RKO (cell line): ENCODE measurements around the gene CASP8AP2.
"Not testable (repeated sequence)": the region's sequence is repeated elsewhere in the genome, so short reads cannot be mapped to it uniquely, and the experiment has no call there.

Experiments
- DNase-seq: peaks from one replicate; pipeline ENCODE4 v3.0.0-alpha.2; 2016; ENCODE audit warnings: low spot score

CASP8AP2 gene

GRCh38 chr6:89829472-89830169, at the start of gene CASP8AP2:
Gene CASP8AP2, plus strand, starts transcription at chr6:89829880.
- DNase-seq, result peak; percentile 98

DNA sequence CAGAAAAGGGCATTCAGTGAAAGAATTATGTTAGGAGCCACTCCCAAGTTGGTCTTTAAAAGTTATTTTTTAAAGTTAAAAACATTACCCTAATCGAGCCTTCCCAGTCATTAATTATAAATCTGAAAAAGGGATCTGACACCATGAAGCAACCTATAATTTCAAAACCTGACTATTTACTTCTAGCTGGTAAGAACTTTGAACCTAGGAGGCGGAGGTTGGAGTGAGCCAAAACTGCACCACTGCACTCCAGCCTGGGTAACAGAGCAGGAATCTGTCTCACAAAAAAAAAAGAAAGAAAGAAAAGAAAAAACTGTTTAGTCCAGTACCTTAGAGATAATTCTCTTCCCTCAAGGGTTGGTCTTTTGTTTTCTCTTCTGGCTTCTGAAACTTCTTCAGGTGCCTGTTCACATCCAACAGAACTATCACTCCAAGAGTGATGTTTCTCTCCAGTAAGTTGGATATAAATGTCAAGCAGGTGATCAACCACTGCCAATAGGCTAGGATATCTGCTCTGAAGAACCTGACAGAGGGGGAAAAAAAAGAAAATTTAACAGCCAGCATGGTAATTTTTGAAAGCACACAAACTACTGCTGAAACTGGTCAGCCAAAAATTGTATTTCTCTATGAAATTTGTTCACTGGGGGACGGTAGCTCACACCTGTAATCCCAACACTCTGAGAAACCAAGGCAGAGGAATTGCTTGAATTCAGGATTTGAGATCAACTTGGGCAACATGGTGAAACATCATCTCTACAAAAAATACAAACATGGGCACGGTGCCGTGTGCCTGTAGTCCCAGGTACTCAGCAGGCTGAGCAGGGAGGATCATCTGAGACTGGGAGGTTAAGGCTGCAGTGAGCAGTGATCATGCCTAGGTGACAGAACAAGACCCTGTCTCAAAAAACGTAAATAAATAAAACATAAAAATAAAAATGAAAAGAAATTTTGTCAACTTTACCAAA, 48.3 kb upstream of the CASP8AP2 start:
- DNase-seq, result no peak

GRCh38 chr6:89782222-89782621, 47.5 kb upstream of the CASP8AP2 start:
- DNase-seq, result no peak

DNA sequence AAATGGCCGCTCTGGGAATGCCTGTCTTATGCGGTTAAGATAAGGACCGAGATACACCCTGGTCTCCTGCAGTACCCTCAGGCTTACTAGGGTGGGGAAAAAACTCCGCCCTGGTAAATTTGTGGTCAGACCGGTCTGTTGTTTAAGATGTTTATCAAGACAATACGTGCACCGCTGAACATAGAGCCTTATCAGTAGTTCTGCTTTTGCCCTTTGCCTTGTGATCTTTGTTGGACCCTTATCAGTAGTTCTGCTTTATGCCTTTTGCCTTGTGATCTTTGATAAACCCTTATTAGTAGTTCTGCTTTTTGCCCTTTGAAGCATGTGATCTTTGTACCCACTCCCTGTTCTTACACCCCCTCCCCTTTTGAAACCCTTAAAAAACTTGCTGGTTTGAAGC, 46.4 kb upstream of the CASP8AP2 start:
- DNase-seq, result not testable (repeated sequence)

GRCh38 chr6:89784838-89785237, 44.8 kb upstream of the CASP8AP2 start:
- DNase-seq, result no peak

DNA sequence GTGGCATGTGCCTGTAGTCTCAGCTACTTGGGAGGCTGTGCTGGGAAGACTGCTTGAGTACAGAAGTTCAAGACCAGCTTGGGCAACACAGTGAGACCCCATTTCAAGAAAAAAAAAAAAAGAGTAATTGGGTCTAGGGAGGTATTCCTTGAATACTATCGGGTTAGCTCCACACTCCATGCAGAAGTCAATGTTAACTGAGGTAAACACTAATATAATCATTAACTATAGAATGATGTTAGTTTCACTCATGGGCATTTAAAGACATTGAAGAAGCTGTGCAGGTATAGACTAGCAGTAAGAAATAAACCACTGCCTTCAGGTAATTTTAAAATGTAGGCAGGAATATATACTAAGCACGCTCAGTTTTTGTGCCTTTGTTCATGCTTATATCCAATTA, 42.7 kb upstream of the CASP8AP2 start:
- no peak for DNase-seq

- DNase-seq, result no peak
Measured at GRCh38 chr6:89787660-89788328, 41.9 kb upstream of the CASP8AP2 start.

GRCh38 chr6:89789980-89790379, 39.7 kb upstream of the CASP8AP2 start:
- no peak for DNase-seq

- no peak for DNase-seq
Measured at GRCh38 chr6:89790403-89790802, 39.3 kb upstream of the CASP8AP2 start.

DNA sequence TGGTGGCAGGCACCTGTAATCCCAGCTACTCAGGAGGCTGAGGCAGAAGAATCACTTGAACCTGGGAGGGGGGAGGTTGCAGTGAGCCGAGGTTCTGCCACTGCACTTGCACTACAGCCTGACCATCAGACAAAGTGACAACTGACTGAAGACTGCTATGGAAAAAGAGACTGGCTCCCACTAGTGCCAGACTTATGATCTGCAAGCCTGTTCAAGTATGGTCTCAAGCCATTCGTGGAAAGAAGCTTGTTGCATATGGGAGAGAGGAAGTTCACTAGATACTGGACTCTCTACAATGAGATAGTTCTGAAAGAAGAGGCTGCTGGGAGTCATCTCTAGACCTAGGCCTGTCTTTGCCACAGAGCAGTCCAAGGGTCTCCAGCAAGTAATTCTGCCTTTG, 36.8 kb upstream of the CASP8AP2 start:
- peak; percentile 73 for DNase-seq

DNA sequence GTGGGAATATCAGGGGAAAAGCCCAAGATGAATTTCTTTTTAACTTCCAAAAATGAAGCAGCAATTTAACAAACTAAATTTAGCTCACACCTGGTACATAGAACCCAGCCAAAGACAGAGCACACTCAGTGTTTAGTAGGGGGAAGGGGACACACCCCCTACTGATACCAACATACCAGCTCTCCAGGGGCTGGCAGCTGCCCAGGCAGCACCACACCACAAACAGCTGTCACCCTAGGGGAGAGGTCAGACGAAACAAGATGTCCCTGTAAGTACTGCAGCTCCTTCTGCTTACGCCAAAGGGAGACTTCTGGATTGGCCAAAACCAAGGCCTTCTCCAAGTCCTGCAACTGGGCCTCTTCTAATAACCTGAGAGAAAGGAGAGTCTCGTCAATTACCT, 36.1 kb upstream of the CASP8AP2 start:
- DNase-seq, result no peak

DNA sequence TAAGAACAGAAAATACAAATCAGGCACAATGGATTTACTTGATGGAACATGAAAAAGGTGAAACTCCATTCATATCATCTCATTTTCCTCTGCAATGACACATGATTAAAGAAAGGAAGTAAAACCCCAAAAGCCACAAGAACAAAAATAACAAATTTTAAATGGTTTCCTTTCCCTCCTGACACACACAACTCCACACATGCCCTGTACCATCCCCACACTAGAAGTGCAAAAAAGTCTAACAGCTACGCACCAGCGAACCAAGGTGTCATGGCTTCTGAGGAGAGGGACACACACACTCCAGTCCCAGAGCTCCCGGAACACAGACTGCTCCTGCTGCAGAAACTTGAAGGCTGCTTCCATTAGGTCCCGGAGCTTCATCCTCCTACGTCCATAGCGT, 35.4 kb upstream of the CASP8AP2 start:
- no peak for DNase-seq

GRCh38 chr6:89797317-89797716, 32.4 kb upstream of the CASP8AP2 start:
- no peak for DNase-seq

DNA sequence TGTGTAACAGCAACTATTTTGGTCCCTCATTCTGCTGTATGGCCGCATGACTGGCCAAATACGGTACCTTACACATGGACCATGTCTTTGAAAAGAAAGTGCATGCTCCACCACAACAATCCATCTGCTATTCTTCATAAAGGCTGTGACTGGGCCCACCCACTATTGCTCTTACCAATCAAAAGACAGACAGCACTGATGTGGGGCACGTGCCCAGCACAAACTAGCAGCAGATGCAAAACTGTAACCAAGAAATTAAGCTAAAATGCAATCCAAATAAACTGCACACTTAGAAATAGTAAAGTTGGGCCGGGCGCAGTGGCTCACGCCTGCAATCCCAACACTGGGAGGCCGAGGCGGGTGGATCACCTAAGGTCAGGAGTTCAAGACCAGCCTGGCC, 30.6 kb upstream of the CASP8AP2 start:
- DNase-seq, result no peak

- no peak for DNase-seq
Measured at GRCh38 chr6:89799756-89800155, 29.9 kb upstream of the CASP8AP2 start.

DNA sequence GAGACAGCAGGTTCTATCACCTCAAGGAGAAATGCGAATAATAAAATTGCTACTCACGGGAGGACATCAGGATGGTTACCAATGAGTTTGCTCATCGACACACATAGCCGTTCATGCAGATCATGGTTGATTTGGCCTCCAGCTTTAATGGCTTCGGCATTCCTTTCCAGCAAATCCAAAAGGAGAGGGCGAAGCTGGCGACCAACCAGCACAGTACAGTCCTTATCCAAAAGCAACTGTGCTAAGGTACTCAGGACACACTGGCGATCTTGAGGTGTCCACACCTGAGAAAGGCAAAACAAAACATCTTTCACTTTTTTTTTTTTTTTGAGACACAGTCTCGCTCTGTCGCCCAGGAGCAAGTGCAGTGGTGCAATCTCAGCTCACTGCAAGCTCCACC, 26.4 kb upstream of the CASP8AP2 start:
- no peak for DNase-seq

- DNase-seq, result no peak
Measured at GRCh38 chr6:89805814-89806371, 23.8 kb upstream of the CASP8AP2 start.

DNA sequence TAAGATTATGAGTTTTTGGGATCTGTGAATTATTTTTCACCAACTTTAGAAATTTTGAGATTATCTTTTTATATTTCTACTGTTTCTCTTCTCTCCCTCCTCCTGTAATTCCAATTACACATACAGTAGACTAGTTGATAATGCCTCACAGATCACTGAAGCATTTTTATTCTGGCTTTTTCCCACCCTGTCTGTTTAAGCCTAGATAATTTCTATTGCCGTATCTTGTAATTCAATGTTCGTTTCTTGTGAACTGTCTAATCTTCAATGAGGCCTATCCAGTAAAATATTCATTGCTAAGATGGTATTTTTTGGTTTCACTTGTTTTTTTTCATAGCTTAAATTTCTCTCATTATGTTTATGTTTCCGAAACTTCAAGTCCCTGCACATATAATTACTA, 22.1 kb upstream of the CASP8AP2 start:
- DNase-seq, result no peak

GRCh38 chr6:89813422-89813821, 16.3 kb upstream of the CASP8AP2 start:
- DNase-seq, result not testable (repeated sequence)

GRCh38 chr6:89817481-89817880, 12.2 kb upstream of the CASP8AP2 start:
- no peak for DNase-seq

DNA sequence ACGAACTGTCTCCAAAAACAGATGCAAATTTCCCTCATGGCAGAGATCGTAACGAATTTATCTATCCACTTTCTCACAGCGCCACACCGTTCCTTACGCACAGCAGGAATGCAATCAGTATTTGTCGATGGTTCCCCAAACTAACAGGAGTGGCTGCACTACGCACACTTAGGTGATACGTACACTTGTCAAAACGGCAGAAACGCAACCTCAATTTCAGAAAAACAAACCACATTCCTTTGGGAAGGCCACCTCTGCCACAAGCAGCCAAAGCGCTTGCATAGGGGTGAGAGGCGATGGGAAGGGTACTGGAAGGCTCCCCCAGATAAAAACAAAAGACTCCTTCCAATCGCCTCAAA, 10.7 kb upstream of the CASP8AP2 start:
- peak; percentile 55 for DNase-seq

- peak; percentile 95 for DNase-seq
Measured at GRCh38 chr6:89819336-89820130, 10.1 kb upstream of the CASP8AP2 start, which contains the start of gene MDN1. Gene MDN1, minus strand, starts transcription at chr6:89819794. Its CDS starts 187 bp downstream, at chr6:89819607.
